GM18517 (cell line): Measurements from ENCODE around the gene SNX20.

Experiments used
- ATAC-seq: cut with Tn5 transposase; IDR thresholded peaks from one replicate; pipeline ENCODE4 v1.9.1; 2021; ENCODE audit warnings: mild to moderate bottlenecking, moderate library complexity; ENCODE audit not compliant: unreplicated experiment

The SNX20 gene

GRCh38 chr16:50664270-50664669, 16.8 kb downstream of the SNX20 start:
- no peak for ATAC-seq

GRCh38 chr16:50662306-50662940, 18.7 kb downstream of the SNX20 start:
- ATAC-seq, result no peak

- no peak for ATAC-seq
Measured at GRCh38 chr16:50659806-50660205, 21.3 kb downstream of the SNX20 start.

GRCh38 chr16:50657241-50657640, 23.9 kb downstream of the SNX20 start:
- ATAC-seq, result no peak

- no peak for ATAC-seq
Measured at GRCh38 chr16:50655558-50656055, 25.5 kb downstream of the SNX20 start.

GRCh38 chr16:50653633-50654519, 27.2 kb downstream of the SNX20 start:
- ATAC-seq, result no peak

- ATAC-seq, result no peak
Measured at GRCh38 chr16:50652836-50653425, 28.2 kb downstream of the SNX20 start.

GRCh38 chr16:50651835-50652438, 29.2 kb downstream of the SNX20 start:
- ATAC-seq, result no peak

GRCh38 chr16:50646345-50646744, 34.8 kb downstream of the SNX20 start:
- no peak for ATAC-seq

GRCh38 chr16:50645563-50646220, 35.4 kb downstream of the SNX20 start:
- no peak for ATAC-seq

- ATAC-seq, result no peak
Measured at GRCh38 chr16:50644729-50645128, 36.4 kb downstream of the SNX20 start.

GRCh38 chr16:50644245-50644644, 36.9 kb downstream of the SNX20 start:
- no peak for ATAC-seq

GRCh38 chr16:50643192-50643591, 37.9 kb downstream of the SNX20 start:
- ATAC-seq, result no peak

GRCh38 chr16:50642349-50642748, 38.8 kb downstream of the SNX20 start:
- no peak for ATAC-seq

- no peak for ATAC-seq
Measured at GRCh38 chr16:50641818-50642187, 39.3 kb downstream of the SNX20 start.

- ATAC-seq, result no peak
Measured at GRCh38 chr16:50640919-50641817, 39.9 kb downstream of the SNX20 start.

GRCh38 chr16:50640391-50640790, 40.7 kb downstream of the SNX20 start:
- no peak for ATAC-seq

GRCh38 chr16:50638816-50639670, 42.1 kb downstream of the SNX20 start:
- ATAC-seq, result no peak
